Keratinocyte (primary cell): ENCODE data around the gene ATF6. TPM values are rescaled to one million over a fixed set of nuclear protein-coding genes. Genes with fewer than 3 reads are reported as not detected.

Experiments used
- DNase-seq: peaks from one replicate; pipeline ENCODE4 v3.0.0-alpha.2; 2011; ENCODE audit warnings: low read depth, missing footprints, low spot score
- FAIRE-seq: peaks from 2 replicates; lab custom pipeline; 2011; peaks lifted over from hg19 to GRCh38; lab: Jason Lieb, UNC
- H2AFZ ChIP-seq: 2 replicates; pipeline ENCODE4 v1.6.0; 2012; ENCODE audit warnings: low read length, control low read depth, inconsistent platforms; ENCODE audit not compliant: control insufficient read depth
- H3K27ac ChIP-seq: 2 replicates; pipeline ENCODE4 v1.5.1; 2011; ENCODE audit warnings: low read length; ENCODE audit not compliant: control insufficient read depth, insufficient read depth
- H3K27me3 ChIP-seq: 3 replicates; pipeline ENCODE4 v1.6.0; 2011; ENCODE audit warnings: low read length; ENCODE audit not compliant: control insufficient read depth, insufficient read depth; ENCODE audit errors: extremely low read depth
- H3K36me3 ChIP-seq, 2 experiments: 2 replicates in 1 of 2; 3 replicates in 1 of 2; pipeline ENCODE4 v1.5.1; 2011; ENCODE audit warnings: low read length in 2 of 2, mild to moderate bottlenecking in 1 of 2; ENCODE audit not compliant: control insufficient read depth in 2 of 2, insufficient read depth in 2 of 2; ENCODE audit errors: extremely low read depth in 1 of 2
- H3K4me1 ChIP-seq: 3 replicates; pipeline ENCODE4 v1.5.1; 2011; ENCODE audit warnings: low read length; ENCODE audit not compliant: control insufficient read depth, insufficient read depth; ENCODE audit errors: extremely low read depth
- H3K4me2 ChIP-seq: 3 replicates; pipeline ENCODE4 v1.6.0; 2011; ENCODE audit warnings: low read depth, low read length; ENCODE audit not compliant: control insufficient read depth, insufficient read depth; ENCODE audit errors: extremely low read depth
- H3K4me3 ChIP-seq, 3 experiments: fragments of 200-600 bp in 1 of 3; sonication (generic) in 1 of 3; 2 replicates in 2 of 3; 3 replicates in 1 of 3; pipeline ENCODE4 v1.5.1; 2011 to 2016; ENCODE audit warnings: low read length in 3 of 3, mild to moderate bottlenecking in 3 of 3, control low read depth in 2 of 3, inconsistent platforms in 1 of 3, low read depth in 1 of 3, mixed read lengths in 1 of 3, mixed run types in 1 of 3, moderate library complexity in 1 of 3; ENCODE audit not compliant: control insufficient read depth in 2 of 3, insufficient read depth in 2 of 3; ENCODE audit errors: extremely low read depth in 1 of 3
- H3K79me2 ChIP-seq: 2 replicates; pipeline ENCODE4 v1.6.0; 2012; ENCODE audit warnings: low read length; ENCODE audit not compliant: control insufficient read depth, insufficient read depth
- H3K9ac ChIP-seq: 3 replicates; pipeline ENCODE4 v1.6.0; 2011; ENCODE audit warnings: low read length; ENCODE audit not compliant: control insufficient read depth, insufficient read depth; ENCODE audit errors: extremely low read depth
- H3K9me1 ChIP-seq: 3 replicates; pipeline ENCODE4 v1.6.0; 2011; ENCODE audit warnings: low read length; ENCODE audit not compliant: control insufficient read depth, insufficient read depth; ENCODE audit errors: extremely low read depth
- H3K9me3 ChIP-seq: 2 replicates; pipeline ENCODE4 v1.5.1; 2012; ENCODE audit warnings: low read depth, low read length; ENCODE audit not compliant: control insufficient read depth
- H4K20me1 ChIP-seq: 3 replicates; pipeline ENCODE4 v1.6.0; 2011; ENCODE audit warnings: low read length; ENCODE audit not compliant: control insufficient read depth, insufficient read depth; ENCODE audit errors: extremely low read depth
- EZH2 ChIP-seq: IDR thresholded peaks from one replicate; pipeline ENCODE4 v1.6.1; 2012; ENCODE audit warnings: inconsistent platforms, mild to moderate bottlenecking, low read length, moderate library complexity
- dilution Hi-C: fragments of 300-500 bp; cut with MboI; formaldehyde crosslinking; loops from one replicate; pipeline ENCODE4 v1.7.0; 2020; ENCODE audit warnings: low sequenced_read_pairs; ENCODE audit not compliant: extremely low pct_ligation_motif_present
- polyA plus RNA-seq, 5 experiments: library from polyadenylated mRNA; depleted of rRNA in 3 of 5; stranded (reverse) in 3 of 5; stranded (forward) in 1 of 5; unstranded in 1 of 5; fragments of >200 nt; gene quantifications; 1 replicate in 1 of 5; 2 replicates in 3 of 5; 3 replicates in 1 of 5; pipeline versions ENCODE4 v1.2.1 to v1.2.3, GENCODE V29; 2011 to 2012; ENCODE audit warnings: missing spikeins in 2 of 5, low read depth in 1 of 5, low replicate concordance in 1 of 5
- TF ChIP-seq, protein P1 (sequence below), 3 experiments: IDR thresholded peaks in 1 of 3; conservative IDR thresholded peaks in 1 of 3; optimal IDR thresholded peaks in 1 of 3; 2 replicates in 2 of 3; 3 replicates in 1 of 3; pipeline versions ENCODE3 to v1.5.1; 2011; ENCODE audit warnings: low read length in 3 of 3, mild to moderate bottlenecking in 3 of 3, moderate library complexity in 2 of 3, control low read depth in 1 of 3, inconsistent platforms in 1 of 3; ENCODE audit not compliant: insufficient read depth in 2 of 3; ENCODE audit errors: extremely low read depth in 1 of 3

The ATF6 gene
- polyA plus RNA-seq, 1 donor (not counting 4 experiments of a cell fraction or from before 2014, with no cell fraction given) = 19.7 TPM

DNA sequence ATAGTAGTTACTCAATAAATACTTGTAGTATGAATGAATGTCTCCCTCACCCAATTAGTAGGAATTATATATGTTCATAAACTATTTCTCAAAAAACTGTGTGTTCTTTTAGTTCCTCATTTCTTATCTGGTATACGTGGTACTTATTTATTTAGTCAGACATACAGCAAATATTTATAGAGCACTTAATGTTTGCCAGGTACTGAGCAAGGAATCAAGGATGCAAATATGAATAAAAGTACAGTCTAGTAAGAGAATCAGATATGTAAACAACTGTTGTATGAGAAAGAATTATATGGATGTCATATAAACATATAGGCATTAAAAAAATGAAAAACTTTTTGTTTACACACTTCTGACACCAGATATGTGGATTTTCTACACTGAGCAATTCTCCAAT lies 58.5 kb downstream of the ATF6 start:
- no peak for DNase-seq
- dilution Hi-C loops = no loop called here
- H3K9ac ChIP-seq = no peak overlapping the region

DNA sequence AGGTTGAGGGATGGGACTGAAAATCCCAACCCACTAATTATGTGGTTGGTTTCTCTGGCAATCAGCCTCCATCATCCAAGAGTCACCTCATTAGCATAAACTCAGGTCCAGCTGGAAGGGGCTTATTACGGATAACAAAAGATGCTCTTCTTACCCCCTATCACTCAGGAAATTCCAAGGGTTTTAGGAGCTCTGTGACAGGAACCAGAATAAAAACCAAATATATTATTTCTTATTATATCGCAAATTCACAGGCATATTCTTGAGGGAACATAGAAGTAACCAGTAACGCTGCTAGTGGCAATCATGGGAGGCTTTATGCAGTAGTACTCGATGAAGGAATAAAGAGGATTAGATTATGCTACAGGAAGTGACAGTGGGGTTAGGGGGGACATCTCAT lies 59.7 kb downstream of the ATF6 start:
- DNase-seq (no peak), FAIRE-seq (no peak)
- Histone ChIP-seq H3K4me3 (no peak overlapping the region), H3K9me1 (no peaks in the 10 kb centered on the region), H3K9me3 (no peaks in the 10 kb centered on the region), H2AFZ (no peak overlapping the region), H3K27ac (no peak overlapping the region), H3K4me1 (peaks cover 3% of the 10 kb centered on the region), H3K79me2 (no peaks in the 10 kb centered on the region), H3K4me2 (no peak overlapping the region), H3K36me3 (no peaks in the 10 kb centered on the region), H3K9ac (no peak overlapping the region), H4K20me1 (no peaks in the 10 kb centered on the region), H3K27me3 (no peaks in the 10 kb centered on the region)
- dilution Hi-C loops = no loop called here
- TF ChIP-seq, protein P1, sequence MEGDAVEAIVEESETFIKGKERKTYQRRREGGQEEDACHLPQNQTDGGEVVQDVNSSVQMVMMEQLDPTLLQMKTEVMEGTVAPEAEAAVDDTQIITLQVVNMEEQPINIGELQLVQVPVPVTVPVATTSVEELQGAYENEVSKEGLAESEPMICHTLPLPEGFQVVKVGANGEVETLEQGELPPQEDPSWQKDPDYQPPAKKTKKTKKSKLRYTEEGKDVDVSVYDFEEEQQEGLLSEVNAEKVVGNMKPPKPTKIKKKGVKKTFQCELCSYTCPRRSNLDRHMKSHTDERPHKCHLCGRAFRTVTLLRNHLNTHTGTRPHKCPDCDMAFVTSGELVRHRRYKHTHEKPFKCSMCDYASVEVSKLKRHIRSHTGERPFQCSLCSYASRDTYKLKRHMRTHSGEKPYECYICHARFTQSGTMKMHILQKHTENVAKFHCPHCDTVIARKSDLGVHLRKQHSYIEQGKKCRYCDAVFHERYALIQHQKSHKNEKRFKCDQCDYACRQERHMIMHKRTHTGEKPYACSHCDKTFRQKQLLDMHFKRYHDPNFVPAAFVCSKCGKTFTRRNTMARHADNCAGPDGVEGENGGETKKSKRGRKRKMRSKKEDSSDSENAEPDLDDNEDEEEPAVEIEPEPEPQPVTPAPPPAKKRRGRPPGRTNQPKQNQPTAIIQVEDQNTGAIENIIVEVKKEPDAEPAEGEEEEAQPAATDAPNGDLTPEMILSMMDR (optimal IDR thresholded peaks at IDR 0.05 in 1 of 3, IDR thresholded peaks at IDR 0.05 in 1 of 3, conservative IDR thresholded peaks at IDR 0.05 in 1 of 3; ENCODE audit: extremely low read depth in 1 of 3, insufficient read depth in 2 of 3, low read length in 3 of 3) = no peak
- TF ChIP-seq EZH2 = no peak

More for the DNA sequence above, 58.5 kb downstream of the ATF6 start:
- peaks cover 0 to 1% of the 10 kb centered on the region in 2 experiments for H3K36me3 ChIP-seq
- H4K20me1 ChIP-seq = no peaks in the 10 kb centered on the region
- TF ChIP-seq EZH2 = no peak
- TF ChIP-seq, protein P1 (optimal IDR thresholded peaks at IDR 0.05 in 1 of 3, IDR thresholded peaks at IDR 0.05 in 1 of 3, conservative IDR thresholded peaks at IDR 0.05 in 1 of 3; ENCODE audit: extremely low read depth in 1 of 3, insufficient read depth in 2 of 3, low read length in 3 of 3) = no peak
- no peak overlapping the region for H3K4me3 ChIP-seq
- H3K27me3 ChIP-seq = no peaks in the 10 kb centered on the region
- H3K9me3 ChIP-seq = no peaks in the 10 kb centered on the region
- H2AFZ ChIP-seq = no peak overlapping the region
- no peaks in the 10 kb centered on the region for H3K9me1 ChIP-seq
- FAIRE-seq = no peak
- peaks cover 3% of the 10 kb centered on the region for H3K4me1 ChIP-seq
- no peaks in the 10 kb centered on the region for H3K79me2 ChIP-seq
- no peak overlapping the region for H3K4me2 ChIP-seq
- no peak overlapping the region for H3K27ac ChIP-seq
